GM18507 (cell line): ENCODE data around the gene COL8A2.

Experiments used
- DNase-seq: peaks from one replicate; pipeline ENCODE4 v3.0.0; 2011; ENCODE audit warnings: low read depth; ENCODE audit not compliant: insufficient read length; ENCODE audit errors: extremely low spot score
- FAIRE-seq: peaks from 2 replicates; lab custom pipeline; 2011; peaks lifted over from hg19 to GRCh38; lab: Jason Lieb, UNC

The COL8A2 gene

GRCh38 chr1:36125129-36125991, at the start of gene COL8A2:
TSS of gene COL8A2 (minus strand) at chr1:36125222. CDS start at chr1:36100242, 24,980 bp downstream.
- FAIRE-seq, result no peak
- no peak for DNase-seq

GRCh38 chr1:36174713-36175112, 49.7 kb upstream of the COL8A2 start:
- FAIRE-seq (no peak), DNase-seq (no peak)

- DNase-seq (no peak), FAIRE-seq (no peak)
Measured at GRCh38 chr1:36172983-36173382, 48.0 kb upstream of the COL8A2 start.

GRCh38 chr1:36172017-36172747, 47.2 kb upstream of the COL8A2 start:
- FAIRE-seq (no peak), DNase-seq (no peak)

- FAIRE-seq (no peak), DNase-seq (no peak)
Measured at GRCh38 chr1:36170643-36171412, 45.8 kb upstream of the COL8A2 start.

GRCh38 chr1:36168514-36168913, 43.5 kb upstream of the COL8A2 start:
- DNase-seq, result no peak
- no peak for FAIRE-seq

GRCh38 chr1:36166938-36167905, 42.2 kb upstream of the COL8A2 start:
- no peak for FAIRE-seq
- DNase-seq, result no peak

GRCh38 chr1:36166136-36166535, 41.1 kb upstream of the COL8A2 start:
- no peak for FAIRE-seq

GRCh38 chr1:36165145-36165544, 40.1 kb upstream of the COL8A2 start:
- FAIRE-seq, result no peak
- DNase-seq, result no peak

More at GRCh38 chr1:36166136-36166535, 41.1 kb upstream of the COL8A2 start:
- no peak for DNase-seq

- DNase-seq (no peak), FAIRE-seq (no peak)
Measured at GRCh38 chr1:36164361-36164760, 39.3 kb upstream of the COL8A2 start.

GRCh38 chr1:36163426-36163825, 38.4 kb upstream of the COL8A2 start:
- DNase-seq, result no peak

GRCh38 chr1:36162680-36163239, 37.7 kb upstream of the COL8A2 start:
- no peak for DNase-seq
- FAIRE-seq, result no peak

More at GRCh38 chr1:36163426-36163825, 38.4 kb upstream of the COL8A2 start:
- no peak for FAIRE-seq

GRCh38 chr1:36161641-36162531, 36.9 kb upstream of the COL8A2 start:
- DNase-seq (peak; percentile 42), FAIRE-seq (peak; percentile 86)

GRCh38 chr1:36160949-36161485, 36.0 kb upstream of the COL8A2 start:
- FAIRE-seq (peak; percentile 77), DNase-seq (peak; percentile 53)

- DNase-seq (no peak), FAIRE-seq (peak; percentile 45)
Measured at GRCh38 chr1:36160388-36160948, 35.4 kb upstream of the COL8A2 start.

GRCh38 chr1:36159614-36160387, 34.8 kb upstream of the COL8A2 start:
- FAIRE-seq, result no peak
- DNase-seq, result no peak
